Stomach smooth muscle (tissue), 2 donors: Measurements from ENCODE around the gene PCDHGA6.
"Not testable (repeated sequence)": the region's sequence is repeated elsewhere in the genome, so short reads cannot be mapped to it uniquely, and the experiment has no call there.

ENCODE experiments used
- H3K27ac ChIP-seq: one replicate; pipeline ENCODE4 v1.7.0; 2013; ENCODE audit warnings: mild to moderate bottlenecking, low read length, inconsistent platforms
- H3K27me3 ChIP-seq, 2 donors: one replicate each; pipeline ENCODE4 v1.7.0; 2013; ENCODE audit warnings: low read length in 2 of 2; ENCODE audit not compliant: insufficient read depth in 2 of 2, control insufficient read depth in 1 of 2
- H3K36me3 ChIP-seq, 2 donors: one replicate each; pipeline ENCODE4 v1.7.0; 2013; ENCODE audit warnings: low read length in 2 of 2; ENCODE audit not compliant: control insufficient read depth in 2 of 2, insufficient read depth in 2 of 2
- H3K4me1 ChIP-seq: one replicate; pipeline ENCODE4 v1.7.0; 2013; ENCODE audit warnings: low read length; ENCODE audit not compliant: control insufficient read depth, insufficient read depth
- H3K4me3 ChIP-seq, 2 donors: one replicate each; pipeline ENCODE4 v1.7.0; 2013; ENCODE audit warnings: low read length in 2 of 2
- H3K9ac ChIP-seq, 2 donors: one replicate each; pipeline ENCODE4 v1.7.0; 2013; ENCODE audit warnings: low read length in 2 of 2, mild to moderate bottlenecking in 1 of 2
- H3K9me3 ChIP-seq, 2 donors: one replicate each; pipeline ENCODE4 v1.7.0; 2013; ENCODE audit warnings: low read length in 2 of 2; ENCODE audit not compliant: control insufficient read depth in 2 of 2
- donor health status: healthy.
- donor health status: Pancreatic carcinoma.

Gene PCDHGA6

GRCh38 chr5:141412854-141413539 is 39.3 kb downstream of the PCDHGA6 start, which contains the start of gene PCDHGA10:
PCDHGA10 (plus strand) TSS chr5:141412987; CDS start chr5:141413176, 189 bp downstream.
- Histone ChIP-seq H3K27ac (no peak within 1 kb of the TSS), H3K4me1 (no peaks in the 10 kb centered on the region), H3K4me3 (peak within 1 kb of the TSS; percentile 44 to 47), H3K9ac (no peak within 1 kb of the TSS), H3K36me3 (peaks cover 2 to 6% of the 10 kb centered on the region in 2 donors), H3K9me3 (peaks cover 28 to 58% of the 10 kb centered on the region in 2 donors), H3K27me3 (no peaks in the 10 kb centered on the region)

- H3K27me3 ChIP-seq: no peaks in the 10 kb centered on the region
- no peak overlapping the region for H3K27ac ChIP-seq
- no peaks in the 10 kb centered on the region for H3K4me1 ChIP-seq
- peak overlapping the region; percentile 18 to 47 for H3K4me3 ChIP-seq
- peaks cover 32 to 58% of the 10 kb centered on the region in 2 donors for H3K9me3 ChIP-seq
- no peak overlapping the region for H3K9ac ChIP-seq
- peaks cover 2 to 7% of the 10 kb centered on the region in 2 donors for H3K36me3 ChIP-seq
Measured at GRCh38 chr5:141413540-141414069, 39.9 kb downstream of the PCDHGA6 start.

GRCh38 chr5:141414548-141415274 is 41.0 kb downstream of the PCDHGA6 start:
- H3K36me3 ChIP-seq, H3K27ac ChIP-seq, H3K27me3 ChIP-seq, H3K9ac ChIP-seq, H3K4me1 ChIP-seq: not testable (repeated sequence)
- peak overlapping the region in 1 of 2 donors; percentile 18 for H3K4me3 ChIP-seq
- peaks cover 28 to 58% of the 10 kb centered on the region in 2 donors for H3K9me3 ChIP-seq

- not testable (repeated sequence) for H3K4me1 ChIP-seq, H3K9ac ChIP-seq, H3K27me3 ChIP-seq, H3K36me3 ChIP-seq, H3K27ac ChIP-seq
- Histone ChIP-seq H3K4me3 (peak overlapping the region in 1 of 2 donors; percentile 29), H3K9me3 (peaks cover 33 to 57% of the 10 kb centered on the region in 2 donors)
Measured at GRCh38 chr5:141415275-141415618, 41.6 kb downstream of the PCDHGA6 start.

- H3K4me1 ChIP-seq, H3K9ac ChIP-seq, H3K36me3 ChIP-seq, H3K27ac ChIP-seq, H3K27me3 ChIP-seq: not testable (repeated sequence)
- Histone ChIP-seq H3K9me3 (peaks cover 34 to 67% of the 10 kb centered on the region in 2 donors), H3K4me3 (peak within 1 kb of the TSS; percentile 58 to 68)
Measured at GRCh38 chr5:141417494-141418172, 43.9 kb downstream of the PCDHGA6 start, which contains the start of gene PCDHGB7. PCDHGB7 (plus strand) TSS chr5:141417677; CDS start chr5:141417860, 183 bp downstream.

- H3K27me3 ChIP-seq: no peaks in the 10 kb centered on the region
Measured at GRCh38 chr5:141419074-141419880, 45.6 kb downstream of the PCDHGA6 start.

GRCh38 chr5:141420855-141421488 is 47.3 kb downstream of the PCDHGA6 start, which contains the start of gene PCDHGA11:
PCDHGA11 (plus strand) TSS chr5:141421051; CDS start chr5:141421228, 177 bp downstream.
- Histone ChIP-seq H3K27me3 (no peaks in the 10 kb centered on the region), H3K27ac (no peak within 1 kb of the TSS), H3K9me3 (peaks cover 34 to 73% of the 10 kb centered on the region in 2 donors), H3K9ac (no peak within 1 kb of the TSS), H3K36me3 (peaks cover 3 to 8% of the 10 kb centered on the region in 2 donors), H3K4me3 (peak within 1 kb of the TSS; percentile 54 to 59), H3K4me1 (peaks cover 3% of the 10 kb centered on the region)

More at GRCh38 chr5:141419074-141419880, 45.6 kb downstream of the PCDHGA6 start:
- no peak overlapping the region for H3K27ac ChIP-seq
- H3K4me3 ChIP-seq: peak overlapping the region; percentile 41 to 68
- no peak overlapping the region for H3K9ac ChIP-seq
- H3K9me3 ChIP-seq: peaks cover 27 to 66% of the 10 kb centered on the region in 2 donors
- H3K36me3 ChIP-seq: peaks cover 2 to 8% of the 10 kb centered on the region in 2 donors
- peaks cover 3% of the 10 kb centered on the region for H3K4me1 ChIP-seq

GRCh38 chr5:141421489-141421855 is 47.8 kb downstream of the PCDHGA6 start:
- Histone ChIP-seq H3K9me3 (peaks cover 38 to 78% of the 10 kb centered on the region in 2 donors), H3K4me3 (peak overlapping the region; percentile 54 to 59), H3K4me1 (peaks cover 3% of the 10 kb centered on the region), H3K9ac (no peak overlapping the region), H3K36me3 (peaks cover 4 to 8% of the 10 kb centered on the region in 2 donors), H3K27ac (no peak overlapping the region), H3K27me3 (no peaks in the 10 kb centered on the region)

GRCh38 chr5:141422742-141423291 is 49.1 kb downstream of the PCDHGA6 start:
- Histone ChIP-seq H3K4me3 (peak overlapping the region; percentile 40 to 59), H3K4me1 (peaks cover 3% of the 10 kb centered on the region), H3K27ac (no peak overlapping the region), H3K27me3 (no peaks in the 10 kb centered on the region), H3K9ac (no peak overlapping the region), H3K9me3 (peaks cover 48 to 89% of the 10 kb centered on the region in 2 donors), H3K36me3 (peaks cover 4 to 8% of the 10 kb centered on the region in 2 donors)
